ENCODE measurements around the gene HERC5.

DNA sequence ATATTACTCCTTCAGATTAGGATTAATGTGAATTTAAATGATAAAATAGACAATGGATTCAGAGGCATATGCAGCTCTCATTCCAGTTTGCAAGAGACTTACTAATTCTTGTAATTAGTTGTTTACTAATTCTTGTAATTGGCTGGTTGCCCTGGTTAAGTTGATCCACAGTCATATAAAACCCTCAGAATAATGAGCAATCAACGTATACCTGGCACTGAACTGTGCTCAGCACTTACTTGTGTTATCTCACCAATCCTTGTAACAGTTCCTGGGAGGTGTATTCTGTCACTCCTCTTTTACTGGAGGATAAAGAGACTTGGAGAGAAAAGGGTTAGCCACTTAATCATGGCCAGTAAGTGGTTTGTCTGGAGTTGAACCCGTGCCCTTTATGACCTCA is 10.5 kb downstream of the HERC5 start:
- TF ChIP-seq SIN3A (IDR thresholded peaks at IDR 0.05; ENCODE audit: low read depth), result no peak
- no peak for TF ChIP-seq RAD21 (IDR thresholded peaks at IDR 0.05; ENCODE audit: low read depth)
- TF ChIP-seq POLR2AphosphoS5 (IDR thresholded peaks at IDR 0.05; ENCODE audit: low read depth, low read length), result no peak
- TF ChIP-seq, protein P1, sequence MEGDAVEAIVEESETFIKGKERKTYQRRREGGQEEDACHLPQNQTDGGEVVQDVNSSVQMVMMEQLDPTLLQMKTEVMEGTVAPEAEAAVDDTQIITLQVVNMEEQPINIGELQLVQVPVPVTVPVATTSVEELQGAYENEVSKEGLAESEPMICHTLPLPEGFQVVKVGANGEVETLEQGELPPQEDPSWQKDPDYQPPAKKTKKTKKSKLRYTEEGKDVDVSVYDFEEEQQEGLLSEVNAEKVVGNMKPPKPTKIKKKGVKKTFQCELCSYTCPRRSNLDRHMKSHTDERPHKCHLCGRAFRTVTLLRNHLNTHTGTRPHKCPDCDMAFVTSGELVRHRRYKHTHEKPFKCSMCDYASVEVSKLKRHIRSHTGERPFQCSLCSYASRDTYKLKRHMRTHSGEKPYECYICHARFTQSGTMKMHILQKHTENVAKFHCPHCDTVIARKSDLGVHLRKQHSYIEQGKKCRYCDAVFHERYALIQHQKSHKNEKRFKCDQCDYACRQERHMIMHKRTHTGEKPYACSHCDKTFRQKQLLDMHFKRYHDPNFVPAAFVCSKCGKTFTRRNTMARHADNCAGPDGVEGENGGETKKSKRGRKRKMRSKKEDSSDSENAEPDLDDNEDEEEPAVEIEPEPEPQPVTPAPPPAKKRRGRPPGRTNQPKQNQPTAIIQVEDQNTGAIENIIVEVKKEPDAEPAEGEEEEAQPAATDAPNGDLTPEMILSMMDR (IDR thresholded peaks at IDR 0.05 in 2 of 3, conservative IDR thresholded peaks at IDR 0.05 in 1 of 3; ENCODE audit: borderline replicate concordance in 1 of 3, insufficient read depth in 1 of 3, low read depth in 2 of 3, low read length in 2 of 3), result no peak
- no peak for TF ChIP-seq POLR2A (IDR thresholded peaks at IDR 0.05; ENCODE audit: borderline replicate concordance, extremely low read depth, insufficient read depth, insufficient read length)
- TF ChIP-seq EGR1 (IDR thresholded peaks at IDR 0.05; ENCODE audit: low read depth), result no peak
- TF ChIP-seq EZH2phosphoT487 (IDR thresholded peaks at IDR 0.05; ENCODE audit: borderline replicate concordance), result no peak
- TF ChIP-seq EZH2 (IDR thresholded peaks at IDR 0.05), result no peak
- TF ChIP-seq FOSL1 (IDR thresholded peaks at IDR 0.05; ENCODE audit: low read depth), result no peak
- TF ChIP-seq, protein P2, sequence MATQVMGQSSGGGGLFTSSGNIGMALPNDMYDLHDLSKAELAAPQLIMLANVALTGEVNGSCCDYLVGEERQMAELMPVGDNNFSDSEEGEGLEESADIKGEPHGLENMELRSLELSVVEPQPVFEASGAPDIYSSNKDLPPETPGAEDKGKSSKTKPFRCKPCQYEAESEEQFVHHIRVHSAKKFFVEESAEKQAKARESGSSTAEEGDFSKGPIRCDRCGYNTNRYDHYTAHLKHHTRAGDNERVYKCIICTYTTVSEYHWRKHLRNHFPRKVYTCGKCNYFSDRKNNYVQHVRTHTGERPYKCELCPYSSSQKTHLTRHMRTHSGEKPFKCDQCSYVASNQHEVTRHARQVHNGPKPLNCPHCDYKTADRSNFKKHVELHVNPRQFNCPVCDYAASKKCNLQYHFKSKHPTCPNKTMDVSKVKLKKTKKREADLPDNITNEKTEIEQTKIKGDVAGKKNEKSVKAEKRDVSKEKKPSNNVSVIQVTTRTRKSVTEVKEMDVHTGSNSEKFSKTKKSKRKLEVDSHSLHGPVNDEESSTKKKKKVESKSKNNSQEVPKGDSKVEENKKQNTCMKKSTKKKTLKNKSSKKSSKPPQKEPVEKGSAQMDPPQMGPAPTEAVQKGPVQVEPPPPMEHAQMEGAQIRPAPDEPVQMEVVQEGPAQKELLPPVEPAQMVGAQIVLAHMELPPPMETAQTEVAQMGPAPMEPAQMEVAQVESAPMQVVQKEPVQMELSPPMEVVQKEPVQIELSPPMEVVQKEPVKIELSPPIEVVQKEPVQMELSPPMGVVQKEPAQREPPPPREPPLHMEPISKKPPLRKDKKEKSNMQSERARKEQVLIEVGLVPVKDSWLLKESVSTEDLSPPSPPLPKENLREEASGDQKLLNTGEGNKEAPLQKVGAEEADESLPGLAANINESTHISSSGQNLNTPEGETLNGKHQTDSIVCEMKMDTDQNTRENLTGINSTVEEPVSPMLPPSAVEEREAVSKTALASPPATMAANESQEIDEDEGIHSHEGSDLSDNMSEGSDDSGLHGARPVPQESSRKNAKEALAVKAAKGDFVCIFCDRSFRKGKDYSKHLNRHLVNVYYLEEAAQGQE (IDR thresholded peaks at IDR 0.05; ENCODE audit: low read depth), result no peak
- TF ChIP-seq, protein P3, sequence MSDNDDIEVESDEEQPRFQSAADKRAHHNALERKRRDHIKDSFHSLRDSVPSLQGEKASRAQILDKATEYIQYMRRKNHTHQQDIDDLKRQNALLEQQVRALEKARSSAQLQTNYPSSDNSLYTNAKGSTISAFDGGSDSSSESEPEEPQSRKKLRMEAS (IDR thresholded peaks at IDR 0.05), result no peak
- no peak for TF ChIP-seq TCF7L2 (IDR thresholded peaks at IDR 0.05; ENCODE audit: borderline replicate concordance, extremely low read depth, insufficient read depth, insufficient read length)
- TF ChIP-seq, protein P4, sequence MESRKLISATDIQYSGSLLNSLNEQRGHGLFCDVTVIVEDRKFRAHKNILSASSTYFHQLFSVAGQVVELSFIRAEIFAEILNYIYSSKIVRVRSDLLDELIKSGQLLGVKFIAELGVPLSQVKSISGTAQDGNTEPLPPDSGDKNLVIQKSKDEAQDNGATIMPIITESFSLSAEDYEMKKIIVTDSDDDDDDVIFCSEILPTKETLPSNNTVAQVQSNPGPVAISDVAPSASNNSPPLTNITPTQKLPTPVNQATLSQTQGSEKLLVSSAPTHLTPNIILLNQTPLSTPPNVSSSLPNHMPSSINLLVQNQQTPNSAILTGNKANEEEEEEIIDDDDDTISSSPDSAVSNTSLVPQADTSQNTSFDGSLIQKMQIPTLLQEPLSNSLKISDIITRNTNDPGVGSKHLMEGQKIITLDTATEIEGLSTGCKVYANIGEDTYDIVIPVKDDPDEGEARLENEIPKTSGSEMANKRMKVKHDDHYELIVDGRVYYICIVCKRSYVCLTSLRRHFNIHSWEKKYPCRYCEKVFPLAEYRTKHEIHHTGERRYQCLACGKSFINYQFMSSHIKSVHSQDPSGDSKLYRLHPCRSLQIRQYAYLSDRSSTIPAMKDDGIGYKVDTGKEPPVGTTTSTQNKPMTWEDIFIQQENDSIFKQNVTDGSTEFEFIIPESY (IDR thresholded peaks at IDR 0.05; ENCODE audit: extremely low read depth, insufficient replicate concordance, low read length), result no peak
- no peak for TF ChIP-seq YY1 (IDR thresholded peaks at IDR 0.05; ENCODE audit: extremely low read depth, insufficient replicate concordance, low read depth, low read length)
